GM12892 (cell line): Measurements from ENCODE around the gene NEB.

Experiments
- POLR2A ChIP-seq: IDR thresholded peaks from 2 replicates; pipeline ENCODE4 v1.6.1; 2011; ENCODE audit warnings: low read depth, low read length, control low read depth
- POLR2AphosphoS5 ChIP-seq: IDR thresholded peaks from 2 replicates; pipeline ENCODE4 v1.6.1; 2011; ENCODE audit warnings: low read depth, low read length, control low read depth

DNA sequence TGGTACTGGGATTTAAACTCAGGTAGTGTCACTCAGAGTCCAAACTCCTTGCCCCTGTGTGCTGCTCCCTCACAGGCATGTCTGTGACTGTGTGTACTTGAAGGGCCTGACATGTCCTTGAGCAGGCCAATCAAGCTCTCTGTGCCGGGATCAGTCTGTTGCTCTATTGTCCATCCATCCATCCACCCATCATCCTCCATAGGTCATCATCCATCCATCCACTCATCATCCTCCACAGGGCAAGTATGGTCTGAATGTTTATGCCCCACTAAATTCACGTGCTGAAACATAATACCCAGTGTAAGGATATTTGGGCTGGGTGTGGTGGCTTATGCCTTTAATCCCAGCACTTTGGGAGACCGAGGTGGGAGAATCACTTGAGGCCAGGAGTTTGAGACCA, 24.5 kb upstream of the NEB start:
- TF ChIP-seq POLR2A (no peak), POLR2AphosphoS5 (no peak)
